LNCaP clone FGC (cell line): Measurements from ENCODE around the gene HS1BP3.
A peak's percentile ranks its signal among the peaks of the same experiment; 100 is the strongest.

Source experiments
- DNase-seq: peaks from one replicate; pipeline ENCODE4 v3.0.0-alpha.2; 2011; ENCODE audit warnings: low read depth
- H3K4me3 ChIP-seq: 2 replicates; pipeline ENCODE4 v1.5.1; 2011; ENCODE audit warnings: mild to moderate bottlenecking, low read depth, low read length, control low read depth
- TF ChIP-seq, protein P1 (sequence below): IDR thresholded peaks from 2 replicates; pipeline ENCODE4 v1.5.1; 2012; ENCODE audit warnings: mild to moderate bottlenecking; ENCODE audit not compliant: control insufficient read depth, insufficient read depth; ENCODE audit errors: extremely low read depth

Gene HS1BP3

DNA sequence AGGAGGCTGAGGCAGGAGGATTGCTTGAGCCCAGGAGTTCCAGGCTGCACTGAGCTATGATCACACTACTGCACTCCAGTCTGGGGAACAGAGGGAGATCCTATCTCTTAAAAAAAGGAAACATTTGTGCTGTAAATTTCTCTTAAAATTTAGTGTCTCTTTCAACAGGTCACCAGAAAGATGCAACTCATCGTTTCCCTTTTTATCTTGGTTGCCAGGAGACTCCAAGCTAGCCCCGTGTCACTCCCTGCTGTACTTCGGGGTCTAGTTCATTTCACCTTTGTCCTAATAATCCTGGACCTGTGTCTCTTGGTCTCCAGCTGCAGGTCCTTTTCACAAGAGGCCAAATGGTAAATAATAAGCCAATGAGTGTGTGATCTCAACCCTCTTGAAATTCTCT is 7.1 kb downstream of the HS1BP3 start:
- TF ChIP-seq, protein P1, sequence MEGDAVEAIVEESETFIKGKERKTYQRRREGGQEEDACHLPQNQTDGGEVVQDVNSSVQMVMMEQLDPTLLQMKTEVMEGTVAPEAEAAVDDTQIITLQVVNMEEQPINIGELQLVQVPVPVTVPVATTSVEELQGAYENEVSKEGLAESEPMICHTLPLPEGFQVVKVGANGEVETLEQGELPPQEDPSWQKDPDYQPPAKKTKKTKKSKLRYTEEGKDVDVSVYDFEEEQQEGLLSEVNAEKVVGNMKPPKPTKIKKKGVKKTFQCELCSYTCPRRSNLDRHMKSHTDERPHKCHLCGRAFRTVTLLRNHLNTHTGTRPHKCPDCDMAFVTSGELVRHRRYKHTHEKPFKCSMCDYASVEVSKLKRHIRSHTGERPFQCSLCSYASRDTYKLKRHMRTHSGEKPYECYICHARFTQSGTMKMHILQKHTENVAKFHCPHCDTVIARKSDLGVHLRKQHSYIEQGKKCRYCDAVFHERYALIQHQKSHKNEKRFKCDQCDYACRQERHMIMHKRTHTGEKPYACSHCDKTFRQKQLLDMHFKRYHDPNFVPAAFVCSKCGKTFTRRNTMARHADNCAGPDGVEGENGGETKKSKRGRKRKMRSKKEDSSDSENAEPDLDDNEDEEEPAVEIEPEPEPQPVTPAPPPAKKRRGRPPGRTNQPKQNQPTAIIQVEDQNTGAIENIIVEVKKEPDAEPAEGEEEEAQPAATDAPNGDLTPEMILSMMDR, result no peak
- no peak for DNase-seq

DNA sequence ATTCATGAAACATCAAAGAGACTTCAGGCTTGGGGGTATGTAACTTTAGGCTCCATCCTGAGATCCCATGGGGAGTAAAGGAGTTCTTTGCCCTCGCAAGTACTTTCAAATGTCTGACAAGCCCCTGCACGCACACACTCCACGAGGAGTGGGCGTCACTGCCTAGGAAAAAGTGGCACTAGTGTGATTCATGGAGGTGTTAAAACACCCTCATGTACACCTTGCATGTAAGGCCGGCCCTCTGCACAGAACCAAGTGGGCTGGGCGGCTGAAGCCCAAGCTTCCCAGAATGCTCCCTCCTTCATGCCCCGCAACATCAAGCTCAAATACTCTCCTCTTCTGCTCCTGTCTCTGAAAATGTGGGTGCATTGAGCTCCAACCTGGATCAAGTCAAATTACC is 7.8 kb downstream of the HS1BP3 start:
- TF ChIP-seq, protein P1, result no peak
- no peak overlapping the region for H3K4me3 ChIP-seq
- DNase-seq, result no peak

More for the DNA sequence above, 7.1 kb downstream of the HS1BP3 start:
- no peak overlapping the region for H3K4me3 ChIP-seq

DNA sequence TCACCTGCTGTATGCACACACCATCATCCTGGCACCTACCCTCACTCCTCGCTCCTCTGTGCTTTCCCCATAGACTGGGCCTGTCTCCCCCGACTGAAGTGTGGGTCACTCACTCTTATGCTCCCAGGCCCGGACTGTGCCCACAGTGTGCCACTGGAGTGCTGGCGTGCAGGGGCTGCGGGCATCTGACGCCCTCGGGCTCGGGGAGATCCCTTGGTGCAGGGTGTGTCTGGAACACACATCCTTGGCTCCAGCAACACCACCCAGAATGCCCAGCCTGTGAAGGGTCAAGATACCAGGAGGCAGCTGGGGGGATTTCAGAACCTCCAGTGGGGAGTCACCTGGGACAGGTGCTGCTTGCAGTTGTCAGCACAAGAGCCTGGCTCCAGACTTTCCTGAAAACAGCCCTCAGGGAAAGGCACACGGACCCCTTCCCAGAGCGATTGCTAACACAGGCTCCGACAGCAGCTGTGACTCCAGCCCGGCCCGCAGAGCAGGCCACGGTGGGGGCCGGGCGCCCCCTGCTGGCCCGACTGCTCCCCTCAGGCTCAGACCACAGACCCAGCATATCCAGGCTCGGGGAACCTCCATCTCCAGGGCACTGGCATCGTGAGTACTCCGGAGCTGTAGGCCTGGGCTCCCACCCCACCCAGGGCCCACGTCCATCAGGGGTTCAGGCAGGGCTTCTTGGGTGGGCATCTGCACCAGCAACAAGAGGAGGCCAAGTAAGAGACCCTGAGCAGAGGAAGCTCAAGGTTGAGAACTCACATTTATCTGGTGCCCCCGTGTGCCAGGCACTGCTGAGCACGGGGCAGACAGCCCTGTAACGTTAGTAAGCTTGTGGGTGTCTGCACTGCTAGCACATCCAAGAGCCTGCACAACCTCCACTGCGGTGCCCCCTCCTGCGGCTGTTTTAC is 8.6 kb downstream of the HS1BP3 start:
- TF ChIP-seq, protein P1, result peak; percentile 87
- no peak for DNase-seq
- H3K4me3 ChIP-seq, result no peak overlapping the region

DNA sequence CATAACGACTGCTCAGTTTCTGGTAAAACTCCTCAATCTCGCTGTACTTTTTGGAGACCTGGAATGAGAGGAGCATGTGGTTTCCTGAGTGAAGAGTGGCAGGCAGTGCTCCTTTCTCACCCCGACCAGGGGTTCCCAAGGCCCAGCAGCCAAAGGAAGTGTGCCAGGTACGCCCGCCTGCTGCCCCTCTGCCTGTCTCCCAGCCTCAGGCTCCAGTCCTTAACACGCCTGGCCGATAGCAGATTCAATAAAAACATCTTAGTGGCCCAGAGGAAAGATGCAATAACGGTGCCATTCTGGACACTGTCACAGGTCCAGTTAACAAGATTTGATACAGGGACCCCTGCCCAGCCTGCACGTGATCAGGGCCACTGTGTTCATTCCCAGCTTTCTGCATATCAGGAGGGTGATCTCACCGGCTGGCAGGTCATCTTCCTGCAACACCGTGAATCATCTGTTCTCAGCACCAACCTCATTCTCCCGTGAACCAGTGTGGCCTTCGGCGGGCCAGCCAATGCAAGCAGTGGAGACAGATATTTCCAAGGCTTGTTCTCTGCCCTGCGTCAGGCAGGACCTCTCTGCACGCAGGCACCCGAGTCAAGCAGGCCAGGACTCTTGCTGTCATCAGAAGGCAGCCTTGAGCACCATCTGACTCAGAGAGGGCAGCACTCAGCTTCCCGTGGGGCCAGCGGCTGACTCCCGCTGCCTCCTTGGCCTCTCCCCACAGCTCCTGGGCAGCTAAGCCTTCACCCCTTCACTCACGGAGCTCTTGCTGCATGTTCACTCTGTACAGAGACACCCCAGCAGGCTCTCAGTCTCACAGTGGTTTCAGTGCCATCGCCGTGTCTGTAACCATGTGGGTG is 9.5 kb downstream of the HS1BP3 start:
- H3K4me3 ChIP-seq, result no peak overlapping the region
- TF ChIP-seq, protein P1, result no peak
- DNase-seq, result no peak

DNA sequence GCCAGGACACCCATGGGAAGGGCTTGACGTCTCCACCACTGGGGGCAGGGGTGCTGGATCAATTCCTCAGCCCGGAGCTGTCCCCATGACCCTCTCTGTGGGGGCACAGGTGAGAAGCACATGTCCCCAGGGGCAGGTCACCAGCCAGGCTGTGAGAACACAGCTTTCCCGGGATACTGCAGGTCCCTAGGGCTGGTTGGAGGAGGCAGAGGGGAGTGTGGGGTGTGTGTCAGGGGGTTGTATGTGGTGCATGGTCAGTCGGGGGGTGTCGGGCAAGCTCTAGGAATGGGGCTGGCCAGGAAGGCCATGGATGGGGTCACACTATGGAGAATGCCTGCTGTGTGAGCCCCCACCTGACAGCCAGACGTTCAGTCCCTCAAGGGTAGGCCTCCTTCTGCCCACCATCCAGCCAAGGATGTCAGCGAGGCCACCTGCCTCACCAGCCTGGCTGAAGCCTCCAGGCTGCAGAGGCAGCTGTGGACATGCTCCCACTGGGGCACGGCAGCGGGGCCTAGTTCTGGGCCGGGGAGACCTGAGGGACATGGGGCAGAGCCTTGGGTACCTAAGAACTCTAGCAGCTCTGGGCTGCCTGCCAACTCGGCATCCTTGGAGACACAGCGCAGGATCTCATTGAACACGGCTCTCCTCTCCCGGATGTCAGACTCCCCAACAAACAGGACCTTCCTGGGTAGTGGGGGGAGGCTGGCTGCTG is 10.3 kb downstream of the HS1BP3 start:
- no peak overlapping the region for H3K4me3 ChIP-seq
- DNase-seq, result no peak
- TF ChIP-seq, protein P1, result no peak

DNA sequence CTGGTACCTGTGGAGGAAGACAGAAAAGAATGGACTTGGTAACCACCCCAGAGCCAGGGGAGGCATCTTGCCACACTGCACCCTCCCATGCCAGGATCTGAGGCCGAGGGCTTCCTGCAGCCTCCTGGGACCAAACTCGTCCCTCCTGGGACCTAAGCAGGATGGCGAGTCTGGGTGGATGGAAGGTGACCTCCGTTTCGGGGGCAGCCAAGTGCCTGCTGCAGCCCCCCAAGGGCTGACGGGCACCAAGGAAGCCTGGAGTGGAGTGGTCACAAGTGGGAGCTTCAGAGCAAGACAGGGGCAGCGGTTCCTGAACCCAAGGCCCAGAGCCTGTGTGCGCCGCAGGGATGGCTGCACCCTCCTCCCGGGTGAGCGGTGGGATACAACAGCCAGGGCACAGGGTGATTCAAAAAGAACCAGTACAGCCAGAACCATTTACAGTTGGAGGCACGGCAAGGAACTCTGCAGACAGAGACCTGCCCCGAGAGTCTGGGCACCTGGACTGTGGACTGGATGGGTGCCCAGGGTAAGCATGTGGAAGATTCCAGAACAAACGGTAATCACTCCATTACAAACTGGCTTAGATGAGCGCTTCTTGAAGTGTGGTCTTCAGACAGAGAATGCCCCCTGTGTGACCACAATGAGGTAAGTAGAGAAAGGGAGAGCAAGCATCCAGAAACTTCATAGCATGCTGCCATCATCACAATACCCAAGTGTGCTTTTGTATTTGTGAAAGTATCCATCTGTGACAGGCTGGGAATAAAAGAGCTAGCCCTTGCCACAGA is 12.1 kb downstream of the HS1BP3 start:
- no peak for DNase-seq
- TF ChIP-seq, protein P1, result no peak
- no peak overlapping the region for H3K4me3 ChIP-seq
